ENCODE data around the gene CCDC188. TPM values are rescaled to one million over a fixed set of nuclear protein-coding genes. Genes with fewer than 3 reads are reported as not detected.

The CCDC188 gene
- total and polyA plus RNA-seq, 4 donors: not detected

- TF ChIP-seq ZBTB33 (IDR thresholded peaks at IDR 0.05) (no peak), NR2F2 (IDR thresholded peaks at IDR 0.05) (no peak), RAD21 (IDR thresholded peaks at IDR 0.05) (no peak), RXRA (IDR thresholded peaks at IDR 0.05) (no peak)
Measured at GRCh38 chr22:20108757-20109230, 42.1 kb downstream of the CCDC188 start (continued).

- H3K4me1 ChIP-seq (ENCODE audit: control insufficient read depth in 4 of 4, insufficient read depth in 4 of 4, low read length in 3 of 4): peaks cover 0 to 24% (median 11%) of the 10 kb centered on the region in 4 donors
- no peak for DNase-seq (ENCODE audit: low spot score)
- peaks cover 23 to 76% (median 49%) of the 10 kb centered on the region in 4 donors for H3K36me3 ChIP-seq (ENCODE audit: control insufficient read depth in 4 of 4, insufficient read depth in 3 of 4, low read depth in 1 of 4, low read length in 3 of 4)
- TF ChIP-seq HNF4G (IDR thresholded peaks at IDR 0.05): no peak
- no peak for TF ChIP-seq YY1 (IDR thresholded peaks at IDR 0.05)
- TF ChIP-seq FOXA1 (IDR thresholded peaks at IDR 0.05): no peak
- TF ChIP-seq JUND (IDR thresholded peaks at IDR 0.05): no peak
- TF ChIP-seq NR2F2 (IDR thresholded peaks at IDR 0.05): no peak
- TF ChIP-seq HNF4A (conservative IDR thresholded peaks at IDR 0.05): no peak
- H3K27me3 ChIP-seq (ENCODE audit: control insufficient read depth in 4 of 4, insufficient read depth in 4 of 4, low read length in 3 of 4): no peaks in the 10 kb centered on the region
- H3K4me3 ChIP-seq (ENCODE audit: low read depth in 1 of 3, low read length in 3 of 3): no peak overlapping the region
- H3K27ac ChIP-seq (ENCODE audit: low read depth in 1 of 2, low read length in 2 of 2): no peak overlapping the region
- H3K9ac ChIP-seq (ENCODE audit: low read depth in 1 of 2, low read length in 2 of 2): no peak overlapping the region
- no peaks in the 10 kb centered on the region for H3K9me3 ChIP-seq (ENCODE audit: control insufficient read depth in 4 of 4, low read length in 3 of 4)
- WGBS: 91% methylated on average over 13 of the region's 13 CpGs
Measured at GRCh38 chr22:20107951-20108756, 42.7 kb downstream of the CCDC188 start.

- TF ChIP-seq SP1 (IDR thresholded peaks at IDR 0.05) (no peak), YY1 (IDR thresholded peaks at IDR 0.05) (no peak), CTCF (IDR thresholded peaks at IDR 0.05; ENCODE audit: low read depth, low read length, missing input control) (no peak), REST (IDR thresholded peaks at IDR 0.05) (no peak), EGR1 (IDR thresholded peaks at IDR 0.05; ENCODE audit: low read depth in 2 of 2) (no peak), RAD21 (IDR thresholded peaks at IDR 0.05) (no peak), ZBTB33 (IDR thresholded peaks at IDR 0.05) (no peak), HNF4G (IDR thresholded peaks at IDR 0.05) (no peak), RXRA (IDR thresholded peaks at IDR 0.05) (no peak)
- Histone ChIP-seq H3K9ac (ENCODE audit: low read depth in 1 of 2, low read length in 2 of 2) (no peak overlapping the region), H3K4me3 (ENCODE audit: low read depth in 1 of 3, low read length in 3 of 3) (no peak overlapping the region), H3K9me3 (ENCODE audit: control insufficient read depth in 4 of 4, low read length in 3 of 4) (no peaks in the 10 kb centered on the region), H3K4me1 (ENCODE audit: control insufficient read depth in 4 of 4, insufficient read depth in 4 of 4, low read length in 3 of 4) (peaks cover 0 to 22% (median 11%) of the 10 kb centered on the region in 4 donors), H3K27me3 (ENCODE audit: control insufficient read depth in 4 of 4, insufficient read depth in 4 of 4, low read length in 3 of 4) (no peaks in the 10 kb centered on the region), H3K36me3 (ENCODE audit: control insufficient read depth in 4 of 4, insufficient read depth in 3 of 4, low read depth in 1 of 4, low read length in 3 of 4) (peaks cover 17 to 70% (median 45%) of the 10 kb centered on the region in 4 donors), H3K27ac (ENCODE audit: low read depth in 1 of 2, low read length in 2 of 2) (no peak overlapping the region)
- DNase-seq (ENCODE audit: low spot score): no peak
- 95% methylated on average over 7 of the region's 7 CpGs for WGBS
Measured at GRCh38 chr22:20107471-20107901, 43.4 kb downstream of the CCDC188 start.

All from liver (tissue), 9 donors.